HepG2 (cell line): ENCODE results near the gene HABP2. TPM values are rescaled to one million over a fixed set of nuclear protein-coding genes. Genes with fewer than 3 reads are reported as not detected.

Experiments used
- ATAC-seq: fragments of 200-7000 bp; cut with Tn5 transposase; 3 replicates; pipeline ENCODE4 v1.9.1; 2020; ENCODE audit warnings: mild to moderate bottlenecking, moderate library complexity
- BruUV-seq: library from RNA; stranded (reverse); fragments of 400-500 nt; replicated peaks from 2 replicates; lab custom pipeline; 2021; lab: Mats Ljungman, UMichigan
- CTCF ChIA-PET: fragments of 300-600 bp; formaldehyde crosslinking; extraction: SDS; loops from one replicate; lab custom pipeline; 2021; ENCODE audit warnings: low total read pairs, inconsistent platforms, low intra/inter-chr PET ratio; lab: Yijun Ruan, JAX
- POLR2A ChIA-PET: fragments of 350-600 bp; sonication (Branson Sonifier 250); formaldehyde crosslinking; loops from one replicate; lab custom pipeline; 2020; ENCODE audit warnings: antibody characterized with exemption, inconsistent platforms; lab: Yijun Ruan, JAX
- DNase-seq: peaks from one replicate; pipeline ENCODE4 v3.0.0-alpha.2; 2015; ENCODE audit warnings: low spot score
- FAIRE-seq: peaks from 3 replicates; lab custom pipeline; 2011; peaks lifted over from hg19 to GRCh38; lab: Jason Lieb, UNC
- H2AFZ ChIP-seq: one replicate; pipeline ENCODE4 v1.6.1; 2011; ENCODE audit warnings: low read length, inconsistent platforms
- H3K27ac ChIP-seq: fragments of 300-600 bp; 3 replicates; pipeline ENCODE4 v1.8.0; 2011; ENCODE audit warnings: mixed run types, mild to moderate bottlenecking, mixed read lengths, low read length, inconsistent platforms; ENCODE audit not compliant: insufficient read depth; ENCODE audit errors: extremely low read length
- H3K27me3 ChIP-seq, 2 experiments: fragments of 200-600 bp in 1 of 2; 2 replicates in 1 of 2; 3 replicates in 1 of 2; pipeline versions ENCODE4 v1.6.0 to v1.8.0; 2011; ENCODE audit warnings: low read length in 2 of 2, mild to moderate bottlenecking in 2 of 2, moderate library complexity in 2 of 2, inconsistent platforms in 1 of 2; ENCODE audit not compliant: insufficient read depth in 2 of 2, control insufficient read depth in 1 of 2
- H3K36me3 ChIP-seq, 2 experiments: fragments of 200-600 bp in 1 of 2; replicated peaks in 1 of 2; 2 replicates in 1 of 2; 3 replicates in 1 of 2; pipeline versions ENCODE4 v1.5.1 to v1.8.0; 2011; ENCODE audit warnings: low read length in 2 of 2, inconsistent platforms in 1 of 2; ENCODE audit not compliant: insufficient read depth in 2 of 2, control insufficient read depth in 1 of 2
- H3K4me1 ChIP-seq: 2 replicates; pipeline ENCODE4 v1.5.1; 2012; ENCODE audit warnings: low read length, inconsistent platforms; ENCODE audit not compliant: insufficient read depth
- H3K4me2 ChIP-seq: 2 replicates; pipeline ENCODE4 v1.6.0; 2011; ENCODE audit warnings: low read depth, low read length, inconsistent platforms
- H3K4me3 ChIP-seq, 3 experiments: fragments of 200-600 bp in 1 of 3; sonication (generic), shearing (Covaris generic) in 1 of 3; replicated peaks in 1 of 3; 2 replicates each; pipeline ENCODE4 v1.5.1; 2011 to 2016; ENCODE audit warnings: low read length in 3 of 3, inconsistent platforms in 2 of 3, low read depth in 2 of 3, mild to moderate bottlenecking in 2 of 3, control low read depth in 1 of 3, mixed read lengths in 1 of 3; ENCODE audit not compliant: insufficient read depth in 1 of 3
- H3K79me2 ChIP-seq: one replicate; pipeline ENCODE4 v1.6.1; 2011; ENCODE audit warnings: low read length, inconsistent platforms; ENCODE audit not compliant: insufficient read depth
- H3K9ac ChIP-seq: 2 replicates; pipeline ENCODE4 v1.6.0; 2011; ENCODE audit warnings: mild to moderate bottlenecking, low read depth, low read length, inconsistent platforms; ENCODE audit not compliant: insufficient read depth
- H3K9me3 ChIP-seq: 2 replicates; pipeline ENCODE4 v1.5.1; 2012; ENCODE audit warnings: mild to moderate bottlenecking, low read length
- H4K20me1 ChIP-seq: 2 replicates; pipeline ENCODE4 v1.6.0; 2011; ENCODE audit warnings: inconsistent platforms, mild to moderate bottlenecking, low read length, moderate library complexity; ENCODE audit not compliant: insufficient read depth
- GLI4 ChIP-seq: sonication (generic); formaldehyde crosslinking; IDR thresholded peaks from 2 replicates; pipeline ENCODE4 v1.5.1; 2020; ENCODE audit warnings: missing genetic modification reagents, mild to moderate bottlenecking, moderate library complexity, borderline replicate concordance
- ZNF143 ChIP-seq: sonication (generic); formaldehyde crosslinking; IDR thresholded peaks from 2 replicates; pipeline ENCODE4 v1.4.0; 2020; ENCODE audit warnings: missing genetic modification reagents
- ZNF468 ChIP-seq: sonication (generic); formaldehyde crosslinking; IDR thresholded peaks from 2 replicates; pipeline ENCODE4 v1.8.0; 2022; ENCODE audit warnings: mild to moderate bottlenecking, moderate library complexity, missing genetic modification reagents
- ZNF557 ChIP-seq: sonication (generic); formaldehyde crosslinking; IDR thresholded peaks from 2 replicates; pipeline ENCODE4 v1.4.0; 2020; ENCODE audit warnings: missing genetic modification reagents
- ZNF589 ChIP-seq: sonication (generic); formaldehyde crosslinking; conservative IDR thresholded peaks from 2 replicates; pipeline ENCODE4 v1.8.0; 2022; ENCODE audit warnings: mild to moderate bottlenecking, moderate library complexity, missing genetic modification reagents
- ZNF598 ChIP-seq: sonication (generic); formaldehyde crosslinking; IDR thresholded peaks from 2 replicates; pipeline ENCODE4 v1.5.1; 2020; ENCODE audit warnings: mild to moderate bottlenecking, missing genetic modification reagents, borderline replicate concordance
- ZNF761 ChIP-seq: sonication (generic); formaldehyde crosslinking; conservative IDR thresholded peaks from 2 replicates; pipeline ENCODE4 v1.4.0; 2020; ENCODE audit warnings: mild to moderate bottlenecking, missing genetic modification reagents
- ZNF891 ChIP-seq: sonication (generic); formaldehyde crosslinking; IDR thresholded peaks from 2 replicates; pipeline ENCODE4 v1.5.0; 2020; ENCODE audit warnings: mild to moderate bottlenecking, missing genetic modification reagents
- WGBS: methylation state at CpG from one replicate; pipeline ENCODE4 v1.1.6; 2017; ENCODE audit warnings: low lambda C conversion rate; 5-methylcytosine and 5-hydroxymethylcytosine counted together
- in situ Hi-C: cut with HindIII; loops from 2 replicates; pipeline ENCODE4 v1.10.0; 2017; ENCODE audit warnings: low pct_unique_long_range_greater_than_20kb; ENCODE audit not compliant: extremely low pct_ligation_motif_present
- intact Hi-C: fragments of 100-400 bp; cut with micrococcal nuclease; formaldehyde crosslinking; loops from one replicate; pipeline ENCODE4 v1.10.0; 2022; ENCODE audit not compliant: unreplicated experiment
- polyA plus RNA-seq, 8 experiments: library from polyadenylated mRNA; depleted of rRNA in 3 of 8; stranded (reverse) in 7 of 8; unstranded in 1 of 8; fragments of >200 nt; fragmentation: Illumina TruSeq in 4 of 8; extraction: Trizol in 4 of 8; gene quantifications; 2 replicates each; pipeline versions ENCODE4 v1.2.1 to v1.2.3, GENCODE V29; 2011 to 2016; ENCODE audit warnings: low read depth in 4 of 8, missing spikeins in 1 of 8, mixed read lengths in 1 of 8; ENCODE audit not compliant: insufficient read depth in 1 of 8
- total RNA-seq, 5 experiments: library from RNA; depleted of rRNA; stranded (reverse); fragments of >200 nt; fragmentation: Illumina TruSeq; extraction: Trizol; gene quantifications; 2 replicates each; pipeline ENCODE4 v1.2.3, GENCODE V29; 2016; ENCODE audit warnings: low read depth in 1 of 5
- TF ChIP-seq, protein P1 (sequence below): IDR thresholded peaks from 2 replicates; pipeline ENCODE4 v1.6.1; 2016; ENCODE audit warnings: low read depth, missing genetic modification reagents, missing compliant biosample characterization
- TF ChIP-seq, protein P2 (sequence below): sonication (generic); formaldehyde crosslinking; conservative IDR thresholded peaks from 2 replicates; pipeline ENCODE4 v1.4.0; 2020; ENCODE audit warnings: missing genetic modification reagents
- TF ChIP-seq, protein P3 (sequence below): sonication (generic); formaldehyde crosslinking; IDR thresholded peaks from 2 replicates; pipeline ENCODE4 v1.4.0; 2020; ENCODE audit warnings: mild to moderate bottlenecking, missing genetic modification reagents

Gene HABP2
- total and polyA plus RNA-seq, 2 of the 13 experiments (the other 11 are each of a cell fraction or from before 2014, with no cell fraction given), result 0.12 to 0.13 TPM

DNA sequence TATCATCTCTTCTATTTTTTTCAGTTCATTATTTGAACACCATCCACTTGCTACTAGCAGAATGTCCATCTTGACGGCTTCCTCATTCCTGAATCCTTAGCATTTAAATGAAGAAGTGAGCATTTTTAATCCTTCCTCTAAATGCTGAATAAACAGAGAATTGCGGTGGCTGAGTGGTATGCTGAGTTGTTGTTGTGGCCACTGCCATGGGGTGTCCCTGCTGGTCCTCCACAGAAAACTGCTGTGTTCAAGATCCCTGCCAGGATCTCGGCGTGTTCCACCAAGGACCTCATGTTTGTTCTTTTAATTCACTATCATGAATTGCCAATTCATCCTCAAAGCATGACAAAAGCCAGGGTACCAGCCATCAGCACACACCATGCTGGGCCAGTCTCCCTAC lies 48.9 kb upstream of the HABP2 start:
- no peak for ATAC-seq
- TF ChIP-seq ZNF143 (no peak), ZNF598 (CRISPR knock-in tag) (no peak), ZNF761 (no peak), GLI4 (CRISPR knock-in tag) (no peak), ZNF589 (CRISPR knock-in tag) (no peak), ZNF557 (CRISPR knock-in tag) (no peak), ZNF891 (no peak), ZNF468 (CRISPR knock-in tag) (no peak)
- TF ChIP-seq, protein P1, sequence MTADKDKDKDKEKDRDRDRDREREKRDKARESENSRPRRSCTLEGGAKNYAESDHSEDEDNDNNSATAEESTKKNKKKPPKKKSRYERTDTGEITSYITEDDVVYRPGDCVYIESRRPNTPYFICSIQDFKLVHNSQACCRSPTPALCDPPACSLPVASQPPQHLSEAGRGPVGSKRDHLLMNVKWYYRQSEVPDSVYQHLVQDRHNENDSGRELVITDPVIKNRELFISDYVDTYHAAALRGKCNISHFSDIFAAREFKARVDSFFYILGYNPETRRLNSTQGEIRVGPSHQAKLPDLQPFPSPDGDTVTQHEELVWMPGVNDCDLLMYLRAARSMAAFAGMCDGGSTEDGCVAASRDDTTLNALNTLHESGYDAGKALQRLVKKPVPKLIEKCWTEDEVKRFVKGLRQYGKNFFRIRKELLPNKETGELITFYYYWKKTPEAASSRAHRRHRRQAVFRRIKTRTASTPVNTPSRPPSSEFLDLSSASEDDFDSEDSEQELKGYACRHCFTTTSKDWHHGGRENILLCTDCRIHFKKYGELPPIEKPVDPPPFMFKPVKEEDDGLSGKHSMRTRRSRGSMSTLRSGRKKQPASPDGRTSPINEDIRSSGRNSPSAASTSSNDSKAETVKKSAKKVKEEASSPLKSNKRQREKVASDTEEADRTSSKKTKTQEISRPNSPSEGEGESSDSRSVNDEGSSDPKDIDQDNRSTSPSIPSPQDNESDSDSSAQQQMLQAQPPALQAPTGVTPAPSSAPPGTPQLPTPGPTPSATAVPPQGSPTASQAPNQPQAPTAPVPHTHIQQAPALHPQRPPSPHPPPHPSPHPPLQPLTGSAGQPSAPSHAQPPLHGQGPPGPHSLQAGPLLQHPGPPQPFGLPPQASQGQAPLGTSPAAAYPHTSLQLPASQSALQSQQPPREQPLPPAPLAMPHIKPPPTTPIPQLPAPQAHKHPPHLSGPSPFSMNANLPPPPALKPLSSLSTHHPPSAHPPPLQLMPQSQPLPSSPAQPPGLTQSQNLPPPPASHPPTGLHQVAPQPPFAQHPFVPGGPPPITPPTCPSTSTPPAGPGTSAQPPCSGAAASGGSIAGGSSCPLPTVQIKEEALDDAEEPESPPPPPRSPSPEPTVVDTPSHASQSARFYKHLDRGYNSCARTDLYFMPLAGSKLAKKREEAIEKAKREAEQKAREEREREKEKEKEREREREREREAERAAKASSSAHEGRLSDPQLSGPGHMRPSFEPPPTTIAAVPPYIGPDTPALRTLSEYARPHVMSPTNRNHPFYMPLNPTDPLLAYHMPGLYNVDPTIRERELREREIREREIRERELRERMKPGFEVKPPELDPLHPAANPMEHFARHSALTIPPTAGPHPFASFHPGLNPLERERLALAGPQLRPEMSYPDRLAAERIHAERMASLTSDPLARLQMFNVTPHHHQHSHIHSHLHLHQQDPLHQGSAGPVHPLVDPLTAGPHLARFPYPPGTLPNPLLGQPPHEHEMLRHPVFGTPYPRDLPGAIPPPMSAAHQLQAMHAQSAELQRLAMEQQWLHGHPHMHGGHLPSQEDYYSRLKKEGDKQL (CRISPR knock-in tag), result no peak
- TF ChIP-seq, protein P2, sequence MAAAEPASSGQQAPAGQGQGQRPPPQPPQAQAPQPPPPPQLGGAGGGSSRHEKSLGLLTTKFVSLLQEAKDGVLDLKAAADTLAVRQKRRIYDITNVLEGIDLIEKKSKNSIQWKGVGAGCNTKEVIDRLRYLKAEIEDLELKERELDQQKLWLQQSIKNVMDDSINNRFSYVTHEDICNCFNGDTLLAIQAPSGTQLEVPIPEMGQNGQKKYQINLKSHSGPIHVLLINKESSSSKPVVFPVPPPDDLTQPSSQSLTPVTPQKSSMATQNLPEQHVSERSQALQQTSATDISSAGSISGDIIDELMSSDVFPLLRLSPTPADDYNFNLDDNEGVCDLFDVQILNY (CRISPR knock-in tag), result no peak
- TF ChIP-seq, protein P3, sequence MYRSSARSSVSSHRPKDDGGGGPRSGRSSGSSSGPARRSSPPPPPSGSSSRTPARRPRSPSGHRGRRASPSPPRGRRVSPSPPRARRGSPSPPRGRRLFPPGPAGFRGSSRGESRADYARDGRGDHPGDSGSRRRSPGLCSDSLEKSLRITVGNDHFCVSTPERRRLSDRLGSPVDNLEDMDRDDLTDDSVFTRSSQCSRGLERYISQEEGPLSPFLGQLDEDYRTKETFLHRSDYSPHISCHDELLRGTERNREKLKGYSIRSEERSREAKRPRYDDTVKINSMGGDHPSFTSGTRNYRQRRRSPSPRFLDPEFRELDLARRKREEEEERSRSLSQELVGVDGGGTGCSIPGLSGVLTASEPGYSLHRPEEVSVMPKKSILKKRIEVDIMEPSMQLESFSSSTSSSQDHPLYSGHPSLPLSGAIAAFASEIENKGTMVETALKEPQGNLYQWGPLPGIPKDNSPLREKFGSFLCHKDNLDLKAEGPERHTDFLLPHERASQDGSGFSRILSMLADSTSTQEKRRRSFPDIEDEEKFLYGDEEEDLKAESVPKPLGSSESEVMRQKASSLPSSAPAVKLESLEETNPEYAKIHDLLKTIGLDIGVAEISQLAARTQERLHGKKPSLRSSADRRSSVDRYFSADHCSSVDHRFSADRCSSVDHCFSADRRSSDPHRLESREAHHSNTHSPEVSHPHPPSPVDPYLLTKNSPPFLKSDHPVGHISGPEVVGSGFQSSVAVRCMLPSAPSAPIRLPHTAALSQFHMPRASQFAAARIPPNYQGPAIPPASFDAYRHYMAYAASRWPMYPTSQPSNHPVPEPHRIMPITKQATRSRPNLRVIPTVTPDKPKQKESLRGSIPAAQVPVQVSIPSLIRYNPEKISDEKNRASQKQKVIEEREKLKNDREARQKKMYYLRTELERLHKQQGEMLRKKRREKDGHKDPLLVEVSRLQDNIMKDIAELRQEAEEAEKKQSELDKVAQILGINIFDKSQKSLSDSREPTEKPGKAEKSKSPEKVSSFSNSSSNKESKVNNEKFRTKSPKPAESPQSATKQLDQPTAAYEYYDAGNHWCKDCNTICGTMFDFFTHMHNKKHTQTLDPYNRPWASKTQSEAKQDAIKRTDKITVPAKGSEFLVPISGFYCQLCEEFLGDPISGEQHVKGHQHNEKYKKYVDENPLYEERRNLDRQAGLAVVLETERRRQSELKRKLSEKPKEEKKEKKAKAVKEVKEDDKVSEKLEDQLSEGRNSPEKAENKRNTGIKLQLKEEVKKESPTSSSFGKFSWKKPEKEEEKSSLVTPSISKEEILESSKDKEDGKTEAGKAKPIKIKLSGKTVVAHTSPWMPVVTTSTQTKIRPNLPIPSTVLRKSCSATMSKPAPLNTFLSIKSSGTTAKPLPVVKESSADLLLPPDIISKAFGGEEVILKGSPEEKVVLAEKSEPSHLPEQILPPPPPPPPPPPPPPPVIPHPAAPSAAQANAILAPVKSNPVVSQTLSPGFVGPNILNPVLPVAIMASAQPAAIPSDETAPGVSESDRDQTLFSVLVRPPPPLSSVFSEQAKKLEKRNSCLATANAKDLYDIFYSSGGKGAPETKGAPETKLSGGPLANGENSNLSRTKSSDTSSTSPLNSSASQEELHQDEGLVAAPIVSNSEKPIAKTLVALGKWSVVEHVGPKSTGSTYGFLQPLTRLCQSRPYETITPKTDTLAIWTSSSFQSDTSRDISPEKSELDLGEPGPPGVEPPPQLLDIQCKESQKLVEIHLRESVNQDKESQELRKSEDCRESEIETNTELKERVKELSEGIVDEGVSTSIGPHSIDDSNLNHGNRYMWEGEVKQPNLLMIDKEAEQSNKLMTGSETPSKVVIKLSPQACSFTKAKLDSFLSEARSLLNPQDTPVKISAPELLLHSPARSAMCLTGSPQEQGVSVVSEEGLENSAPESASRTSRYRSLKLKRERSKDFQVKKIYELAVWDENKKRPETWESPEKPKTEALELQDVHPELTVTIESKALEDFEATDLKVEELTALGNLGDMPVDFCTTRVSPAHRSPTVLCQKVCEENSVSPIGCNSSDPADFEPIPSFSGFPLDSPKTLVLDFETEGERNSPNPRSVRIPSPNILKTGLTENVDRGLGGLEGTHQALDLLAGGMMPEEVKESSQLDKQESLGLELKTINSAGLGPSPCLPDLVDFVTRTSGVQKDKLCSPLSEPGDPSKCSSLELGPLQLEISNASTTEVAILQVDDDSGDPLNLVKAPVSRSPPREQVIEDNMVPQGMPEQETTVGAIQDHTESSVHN (CRISPR knock-in tag), result no peak

More for the DNA sequence above, 48.9 kb upstream of the HABP2 start:
- intact Hi-C loops, result no loop called here
- WGBS, result 0% methylated on average over 4 of the region's 4 CpGs
- ChIA-PET CTCF (no interaction called here), POLR2A (no interaction called here)
- Histone ChIP-seq H3K4me1 (no peaks in the 10 kb centered on the region), H3K4me2 (no peak overlapping the region), H3K4me3 (no peak overlapping the region), H3K27me3 (peaks cover 0 to 3% of the 10 kb centered on the region in 2 experiments; a peak in 2 of 5 replicates), H4K20me1 (no peaks in the 10 kb centered on the region), H3K79me2 (no peaks in the 10 kb centered on the region), H3K9ac (no peak overlapping the region), H2AFZ (no peak overlapping the region), H3K9me3 (no peaks in the 10 kb centered on the region), H3K36me3 (no peaks in the 10 kb centered on the region), H3K27ac (no peak overlapping the region)
- in situ Hi-C loops, result no loop called here
- FAIRE-seq (no peak), DNase-seq (no peak)
- no TSS peak for BruUV-seq
